NCI-H82 treated with DMSO at 0.1 percent for 48 hours (cell line): Measurements from ENCODE around the gene SLC4A2.
A peak's percentile ranks its signal among the peaks of the same experiment; 100 is the strongest.

ENCODE experiments used
- DNase-seq: peaks from one replicate; lab custom pipeline; 2025; ENCODE audit not compliant: unreplicated experiment; lab: John Stamatoyannopoulos, UW

Gene SLC4A2

DNA sequence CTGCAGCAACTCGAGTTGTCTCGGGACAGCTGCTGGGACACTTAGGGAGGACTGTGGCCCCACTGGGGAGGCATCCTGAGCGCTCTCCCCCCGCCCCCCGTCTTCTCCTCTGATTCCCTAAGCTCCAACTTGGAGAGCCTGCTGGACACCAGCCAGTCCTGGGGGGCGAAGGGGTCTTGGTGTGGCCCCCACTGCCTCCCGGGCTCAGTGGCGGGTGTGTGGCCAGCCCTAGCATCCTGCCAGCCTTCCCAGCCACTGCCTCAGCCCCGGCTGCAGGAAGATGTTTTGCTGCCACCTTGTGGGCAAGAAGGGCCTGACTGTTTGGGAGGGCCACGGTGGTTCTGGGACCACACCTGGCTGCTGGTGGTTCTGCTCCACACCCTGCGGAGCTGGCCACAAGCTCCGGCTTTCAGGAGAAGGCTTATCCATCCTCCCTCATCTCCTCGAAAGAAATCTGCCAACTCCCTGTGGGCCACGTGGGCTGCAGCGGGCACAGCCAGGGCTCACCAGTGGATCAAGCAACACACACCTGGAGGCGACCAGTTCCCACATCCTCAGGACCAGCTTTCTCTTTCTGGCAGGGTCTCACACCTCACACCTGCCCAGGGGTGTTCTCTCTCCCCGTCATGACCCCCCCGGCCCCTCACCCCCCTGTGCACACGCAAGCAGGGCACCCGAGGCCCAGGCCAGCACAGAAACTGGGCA lies 51.7 kb downstream of the SLC4A2 start:
- no peak for DNase-seq

DNA sequence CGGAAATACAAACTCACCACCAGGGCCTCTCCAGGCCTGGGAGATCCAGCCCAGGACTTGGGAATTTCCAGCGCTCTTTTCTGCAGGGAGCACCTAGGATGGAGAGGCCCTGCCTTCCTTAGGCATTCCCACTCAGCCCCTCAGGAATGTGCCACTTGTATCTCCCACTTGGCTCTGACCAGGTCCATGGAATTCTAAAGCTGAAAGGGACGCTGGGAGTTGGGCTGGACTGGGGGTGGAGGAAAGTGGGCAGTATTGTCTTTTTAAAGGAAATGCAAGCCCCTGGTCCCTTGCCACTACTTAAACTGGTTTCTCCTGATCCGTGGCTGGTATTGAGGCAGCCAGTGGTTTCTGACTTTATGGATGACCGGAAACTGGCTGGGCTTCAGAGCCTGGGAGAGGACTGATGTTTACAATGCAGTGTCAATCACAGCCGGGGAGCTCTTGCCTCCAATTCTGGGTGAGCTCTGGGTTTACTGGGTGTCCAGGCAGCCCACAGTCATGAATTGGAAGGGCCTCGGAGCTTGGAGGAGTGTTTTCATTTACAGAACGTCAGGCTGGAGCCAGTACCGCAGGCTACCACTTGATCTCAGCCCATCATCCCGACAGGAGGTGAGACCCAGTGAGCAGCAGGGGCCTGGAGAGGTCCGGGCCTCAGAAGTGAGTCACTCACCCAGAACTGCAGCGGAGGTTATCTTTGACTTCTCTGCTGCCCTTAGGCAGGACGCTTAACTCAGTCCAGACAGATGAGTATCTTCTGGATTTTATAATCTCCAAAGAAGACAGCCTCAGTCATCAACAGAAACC lies 54.2 kb downstream of the SLC4A2 start:
- no peak for DNase-seq

DNA sequence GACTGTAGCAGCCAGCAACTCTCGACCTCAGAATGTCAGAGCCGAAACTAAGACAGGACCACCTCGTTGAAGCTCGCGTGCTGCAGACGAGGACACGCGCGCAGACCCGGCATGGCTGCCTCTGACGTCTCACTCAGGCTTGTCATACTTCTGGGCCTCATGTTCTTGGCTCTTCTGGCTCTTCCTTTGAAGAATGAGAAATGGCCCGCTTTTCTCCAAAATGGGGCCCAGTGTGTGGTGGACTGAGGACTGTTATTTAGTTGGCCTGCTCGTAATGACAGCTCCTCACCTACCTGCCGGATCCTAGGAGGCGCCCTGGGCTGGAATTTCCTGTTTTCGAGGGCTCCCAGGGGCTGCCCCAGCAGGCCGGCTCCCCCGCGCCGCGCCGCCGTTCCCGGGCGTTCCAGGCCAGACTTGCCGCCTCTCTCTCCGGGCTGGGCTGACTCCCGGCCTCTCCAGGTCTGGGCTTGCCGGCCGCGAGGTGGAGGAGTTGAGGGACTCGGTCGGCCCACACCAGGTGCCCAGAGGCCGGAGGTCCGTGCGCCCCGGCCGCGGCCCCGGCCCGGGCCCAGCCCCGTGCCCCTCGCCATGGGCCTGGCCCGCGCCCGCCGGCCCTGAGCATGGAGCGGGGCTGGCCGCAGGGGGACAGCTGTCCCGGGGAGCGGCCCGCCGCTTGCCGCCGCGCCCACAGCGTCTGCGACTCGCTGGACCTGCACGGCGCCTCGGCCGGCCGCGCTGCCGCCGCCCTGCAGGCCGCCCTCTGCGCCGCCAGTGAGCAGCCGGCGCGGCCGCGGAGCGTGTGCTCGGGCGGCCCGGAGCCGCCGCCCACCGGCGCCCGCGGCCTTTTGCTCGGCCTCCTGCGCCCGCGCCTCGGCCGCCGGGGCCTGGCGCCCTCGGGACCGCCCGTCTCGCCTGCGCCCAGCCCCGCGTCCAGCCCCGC lies 55.0 kb downstream of the SLC4A2 start:
- DNase-seq = no peak

DNA sequence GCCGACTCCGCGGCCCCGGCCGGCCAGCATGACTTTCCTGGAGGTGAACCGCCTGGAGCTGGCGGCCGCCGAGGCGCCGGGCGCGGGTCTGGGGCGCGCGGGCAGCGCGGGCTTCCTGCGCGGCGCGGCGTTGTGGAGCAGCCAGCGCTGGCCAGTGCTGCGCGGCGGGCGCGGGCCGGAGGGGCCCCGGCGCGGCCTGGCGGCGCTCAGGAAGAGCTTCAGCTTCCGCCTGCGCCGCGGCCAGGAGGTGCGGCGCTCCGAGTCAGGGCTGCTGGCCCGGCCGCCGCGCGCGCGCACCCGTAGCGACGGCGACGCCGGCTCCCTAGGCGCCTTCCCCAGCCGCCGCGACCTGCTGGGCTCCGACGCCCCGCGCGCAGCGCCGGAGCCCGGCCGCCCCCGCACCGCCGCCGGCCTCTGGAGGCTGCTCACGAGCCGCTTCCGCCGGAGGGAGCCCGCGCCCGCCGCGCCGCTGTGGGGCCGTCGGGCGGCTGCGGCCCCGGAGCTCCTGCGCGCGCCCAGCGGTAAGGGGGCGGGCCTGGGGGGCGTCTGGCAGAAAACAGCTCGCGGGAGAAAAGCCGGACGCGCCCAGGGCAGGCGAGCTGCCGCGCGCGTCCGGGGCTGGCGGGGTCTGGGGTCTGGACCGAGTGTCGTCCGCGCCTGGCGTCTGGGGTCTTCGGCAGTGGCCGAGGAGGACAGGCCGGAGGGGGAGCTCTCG lies 55.9 kb downstream of the SLC4A2 start:
- no peak for DNase-seq

DNA sequence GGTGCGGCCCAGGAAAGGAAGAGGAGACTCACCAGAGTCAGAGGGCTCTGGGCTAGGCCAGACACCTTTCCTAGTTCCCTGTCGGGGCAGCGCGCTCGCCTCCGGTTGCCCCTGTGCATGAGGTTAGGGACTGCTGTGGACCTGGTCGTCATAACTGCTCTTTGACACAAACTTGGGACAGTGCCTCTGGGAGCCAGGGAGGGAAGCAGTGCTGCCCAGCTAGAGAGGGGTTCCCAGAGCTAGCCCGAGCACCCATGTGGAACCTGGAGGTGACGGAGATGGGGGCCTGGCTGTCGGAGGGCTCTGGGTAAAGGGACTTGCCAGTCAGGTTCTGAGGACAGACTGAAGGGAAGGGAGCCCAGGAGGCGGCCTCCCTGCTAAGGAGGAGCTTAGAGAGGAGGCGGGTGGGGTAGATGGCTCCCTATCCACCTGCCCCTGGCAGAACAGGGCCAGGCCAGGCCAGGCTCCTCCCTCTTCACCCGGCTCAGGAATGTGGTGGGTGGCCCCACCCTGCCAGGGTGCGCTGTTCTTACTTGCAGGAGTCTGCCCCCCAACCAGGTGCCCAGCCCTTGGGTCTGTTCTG lies 56.5 kb downstream of the SLC4A2 start:
- DNase-seq = no peak

DNA sequence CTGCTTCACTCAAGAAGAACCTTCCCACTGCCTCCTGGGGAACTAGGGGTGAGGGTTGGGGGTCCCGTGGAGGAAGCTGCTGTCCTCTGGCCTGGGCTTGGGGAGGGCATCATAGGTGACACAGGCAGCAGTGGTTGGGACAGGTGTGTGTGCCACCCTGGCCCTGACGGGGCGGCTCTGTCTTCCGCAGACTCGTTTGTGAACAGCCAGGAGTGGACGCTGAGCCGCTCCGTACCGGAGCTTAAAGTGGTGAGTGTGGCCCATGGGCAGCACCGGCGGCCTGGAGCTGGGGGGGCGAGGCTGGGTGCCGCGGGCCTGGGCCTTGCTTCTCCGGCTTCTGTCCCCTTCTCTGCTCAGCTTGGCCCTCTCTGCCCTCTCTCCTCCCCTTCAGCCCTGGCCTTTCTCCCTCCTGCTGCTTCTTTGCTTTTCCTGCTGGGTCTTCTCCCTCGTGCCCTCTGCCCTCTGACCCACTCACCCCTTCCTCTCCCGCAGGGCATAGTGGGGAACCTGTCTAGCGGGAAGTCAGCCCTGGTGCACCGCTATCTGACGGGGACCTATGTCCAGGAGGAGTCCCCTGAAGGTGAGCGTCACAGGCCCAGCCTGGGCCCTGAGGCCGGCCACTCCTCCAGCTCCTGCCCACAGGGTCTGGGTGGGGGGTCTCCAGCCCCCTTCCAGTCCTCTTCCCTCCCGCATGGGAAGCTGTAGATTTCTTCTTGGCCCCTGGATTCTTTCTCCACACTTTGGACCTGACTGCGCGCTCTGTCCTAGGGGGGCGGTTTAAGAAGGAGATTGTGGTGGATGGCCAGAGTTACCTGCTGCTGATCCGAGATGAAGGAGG lies 57.4 kb downstream of the SLC4A2 start:
- DNase-seq = no peak

DNA sequence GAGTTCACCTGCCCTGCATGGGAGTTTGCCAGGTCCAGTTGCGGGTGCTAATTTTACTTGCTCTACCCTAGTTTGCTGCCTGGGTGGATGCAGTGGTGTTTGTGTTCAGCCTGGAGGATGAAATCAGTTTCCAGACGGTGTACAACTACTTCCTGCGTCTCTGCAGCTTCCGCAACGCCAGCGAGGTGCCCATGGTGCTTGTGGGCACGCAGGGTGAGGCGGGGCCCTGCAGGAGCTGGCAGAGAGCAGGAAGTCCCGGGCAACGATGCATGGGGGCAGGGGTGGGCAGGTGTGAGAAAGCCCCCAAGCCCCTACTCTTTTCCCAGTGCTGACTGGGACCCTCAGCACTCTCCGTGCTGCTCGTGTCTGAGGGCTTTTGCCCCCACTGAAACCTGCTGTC lies 58.2 kb downstream of the SLC4A2 start:
- no peak for DNase-seq

DNA sequence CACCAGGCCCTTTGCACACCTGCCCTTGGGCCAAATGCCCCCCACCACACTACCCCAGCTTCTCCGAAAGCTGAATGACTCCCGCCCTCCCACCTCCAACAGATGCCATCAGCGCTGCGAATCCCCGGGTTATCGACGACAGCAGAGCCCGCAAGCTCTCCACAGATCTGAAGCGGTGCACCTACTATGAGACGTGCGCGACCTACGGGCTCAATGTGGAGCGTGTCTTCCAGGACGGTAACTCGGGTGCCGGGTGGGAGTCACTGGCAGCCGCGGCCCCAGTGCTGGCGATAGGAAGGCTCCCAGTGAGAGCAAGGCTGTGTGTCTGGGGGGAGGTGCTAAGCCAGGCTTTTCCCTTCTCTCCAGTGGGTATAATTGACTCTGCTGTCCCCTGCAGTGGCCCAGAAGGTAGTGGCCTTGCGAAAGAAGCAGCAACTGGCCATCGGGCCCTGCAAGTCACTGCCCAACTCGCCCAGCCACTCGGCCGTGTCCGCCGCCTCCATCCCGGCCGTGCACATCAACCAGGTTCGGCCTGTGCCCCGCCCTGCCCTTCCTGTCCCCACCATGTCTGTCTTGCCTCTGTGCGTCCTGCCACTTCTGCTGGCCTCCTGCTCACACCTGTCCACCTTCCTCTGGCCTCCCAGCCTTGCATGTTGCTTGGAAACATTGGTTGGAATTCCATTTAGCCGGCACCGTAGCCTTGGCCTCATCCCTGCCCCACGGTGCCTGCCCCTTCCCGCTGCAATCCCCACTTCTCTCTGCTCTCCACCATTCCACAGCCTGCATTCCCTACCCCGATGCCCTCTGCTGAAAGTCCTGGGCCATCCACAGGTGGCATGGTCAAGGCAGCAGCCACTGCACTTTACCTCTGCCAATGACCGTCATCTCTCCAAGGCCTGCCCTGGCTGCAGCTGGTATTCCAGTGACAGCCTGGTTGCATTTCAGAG lies 59.0 kb downstream of the SLC4A2 start:
- no peak for DNase-seq

DNA sequence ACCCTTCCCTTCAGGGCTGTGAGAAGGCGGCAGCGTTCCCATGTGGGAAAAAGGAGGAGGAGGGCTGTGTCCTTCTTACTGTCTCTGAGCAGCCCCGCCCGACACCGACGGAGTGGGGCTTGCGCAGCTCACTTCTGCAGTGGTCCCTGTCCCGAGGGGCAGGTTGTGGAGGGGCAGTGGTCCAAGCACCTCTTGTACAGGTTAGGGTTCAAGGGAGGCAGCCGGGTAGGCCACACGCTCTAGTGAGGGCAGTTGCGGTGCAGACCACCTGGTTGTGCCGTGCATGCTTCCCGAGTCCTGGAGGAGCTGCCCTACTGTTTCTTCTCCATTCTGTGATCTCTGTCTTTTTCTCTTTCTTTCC lies 59.6 kb downstream of the SLC4A2 start:
- no peak for DNase-seq

DNA sequence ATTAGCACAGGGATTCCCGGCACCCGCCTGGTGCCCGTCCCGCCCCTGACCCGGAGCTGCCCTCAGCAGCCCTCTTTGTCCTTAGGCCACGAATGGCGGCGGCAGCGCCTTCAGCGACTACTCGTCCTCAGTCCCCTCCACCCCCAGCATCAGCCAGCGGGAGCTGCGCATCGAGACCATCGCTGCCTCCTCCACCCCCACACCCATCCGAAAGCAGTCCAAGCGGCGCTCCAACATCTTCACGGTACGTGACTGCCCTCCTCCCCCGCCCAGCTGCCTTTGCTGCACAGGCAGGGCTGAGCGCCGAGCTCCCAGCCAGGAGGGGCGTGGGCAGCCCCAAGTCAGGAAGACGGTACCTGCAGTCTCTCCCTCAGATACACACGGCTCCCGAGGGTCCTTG lies 60.5 kb downstream of the SLC4A2 start:
- no peak for DNase-seq

DNA sequence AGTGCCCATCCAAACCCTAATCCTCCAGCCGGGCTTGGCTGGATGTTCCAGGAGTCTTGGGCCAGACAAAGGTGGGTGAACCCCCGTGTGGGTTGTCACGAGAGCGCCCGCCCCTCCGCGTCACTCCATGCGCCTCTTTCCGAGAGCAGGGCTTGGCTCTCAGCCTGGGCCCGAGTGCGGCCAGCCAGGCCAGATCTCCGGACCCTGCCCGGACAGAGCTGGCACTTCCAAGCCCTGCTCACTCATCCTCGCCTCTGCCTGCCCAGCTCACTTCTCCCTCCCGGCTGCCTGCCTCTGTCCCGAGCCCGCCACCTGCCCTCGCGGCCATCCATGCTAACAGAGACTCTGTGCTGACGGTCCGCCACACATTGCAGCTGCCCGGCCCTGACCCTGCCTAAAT lies 61.5 kb downstream of the SLC4A2 start:
- DNase-seq = no peak

DNA sequence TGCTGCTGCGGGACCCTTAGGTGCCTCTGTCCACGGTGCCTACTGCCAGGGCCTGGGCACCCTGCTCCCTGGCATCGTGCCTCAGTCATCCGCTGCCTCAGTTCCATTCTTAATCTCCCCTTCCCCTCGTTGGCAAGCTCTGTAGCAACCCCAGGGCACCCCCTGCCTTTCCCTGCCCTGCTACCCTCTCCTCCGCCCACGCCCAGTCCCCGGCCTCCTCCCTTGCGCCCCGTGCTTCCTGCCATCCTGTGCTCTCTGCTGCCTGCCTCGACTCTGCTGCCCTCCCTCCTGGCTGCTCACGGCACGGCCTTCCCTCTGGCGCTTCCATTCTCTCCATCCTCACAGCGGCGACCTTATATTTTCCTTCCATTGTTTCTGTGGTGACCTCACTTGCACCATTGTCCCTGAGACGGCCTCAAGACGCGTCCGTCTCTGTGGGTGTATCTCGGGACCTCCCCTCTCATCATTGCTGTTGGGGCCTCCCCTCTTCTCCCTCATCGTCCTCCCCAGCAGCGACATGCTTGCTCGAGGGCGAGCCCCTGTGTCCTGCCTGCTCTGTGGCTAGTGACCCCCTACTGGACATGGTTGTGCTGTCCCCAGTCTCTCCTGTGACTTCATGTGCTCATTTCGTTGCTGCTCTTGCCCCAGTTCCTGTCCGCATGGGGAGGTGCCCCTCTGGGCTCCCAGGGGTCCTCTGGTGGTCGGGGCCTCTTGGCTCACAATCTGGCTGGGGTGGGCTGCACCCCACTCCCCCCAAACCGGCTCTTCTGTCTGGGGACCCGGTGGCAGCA lies 62.2 kb downstream of the SLC4A2 start:
- no peak for DNase-seq

DNA sequence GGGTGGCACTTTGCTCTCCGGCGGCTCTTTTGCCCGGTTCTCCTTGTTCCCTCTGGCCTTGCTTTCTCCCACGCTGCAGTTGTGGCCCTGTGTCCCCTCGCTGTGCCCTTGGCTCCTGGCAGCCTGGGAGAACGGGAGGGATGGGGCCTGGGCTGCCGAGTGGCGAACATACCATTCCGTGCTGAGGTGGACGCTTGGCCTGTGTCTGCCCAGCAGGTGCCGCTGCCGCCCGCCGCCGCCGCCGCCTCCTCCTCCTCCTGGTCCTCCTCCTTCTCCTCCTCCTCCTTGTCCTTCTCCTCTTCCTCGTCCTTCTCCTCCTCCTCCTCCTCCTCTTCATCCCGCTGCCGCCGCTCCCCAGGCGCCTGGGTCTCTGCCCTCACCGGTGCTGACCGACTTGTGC lies 62.9 kb downstream of the SLC4A2 start:
- no peak for DNase-seq

DNA sequence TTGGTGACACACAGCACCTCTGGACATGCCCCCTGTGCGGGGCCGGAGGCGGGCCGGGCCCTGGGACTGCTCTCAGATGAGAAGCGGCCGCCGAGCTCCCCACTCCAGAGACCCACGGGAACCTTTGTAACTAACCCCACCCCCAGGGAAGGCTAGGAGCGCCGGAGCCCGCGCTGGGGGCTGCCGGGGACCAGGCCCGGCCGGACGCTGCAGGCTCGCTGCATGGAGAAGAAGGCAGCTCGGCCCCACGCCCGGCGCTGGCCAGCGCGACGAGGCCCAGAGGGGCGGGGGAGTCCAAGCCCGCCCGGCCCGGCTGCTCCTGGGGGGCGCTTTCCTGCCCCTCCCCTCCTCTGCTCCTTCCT lies 63.4 kb downstream of the SLC4A2 start:
- no peak for DNase-seq

DNA sequence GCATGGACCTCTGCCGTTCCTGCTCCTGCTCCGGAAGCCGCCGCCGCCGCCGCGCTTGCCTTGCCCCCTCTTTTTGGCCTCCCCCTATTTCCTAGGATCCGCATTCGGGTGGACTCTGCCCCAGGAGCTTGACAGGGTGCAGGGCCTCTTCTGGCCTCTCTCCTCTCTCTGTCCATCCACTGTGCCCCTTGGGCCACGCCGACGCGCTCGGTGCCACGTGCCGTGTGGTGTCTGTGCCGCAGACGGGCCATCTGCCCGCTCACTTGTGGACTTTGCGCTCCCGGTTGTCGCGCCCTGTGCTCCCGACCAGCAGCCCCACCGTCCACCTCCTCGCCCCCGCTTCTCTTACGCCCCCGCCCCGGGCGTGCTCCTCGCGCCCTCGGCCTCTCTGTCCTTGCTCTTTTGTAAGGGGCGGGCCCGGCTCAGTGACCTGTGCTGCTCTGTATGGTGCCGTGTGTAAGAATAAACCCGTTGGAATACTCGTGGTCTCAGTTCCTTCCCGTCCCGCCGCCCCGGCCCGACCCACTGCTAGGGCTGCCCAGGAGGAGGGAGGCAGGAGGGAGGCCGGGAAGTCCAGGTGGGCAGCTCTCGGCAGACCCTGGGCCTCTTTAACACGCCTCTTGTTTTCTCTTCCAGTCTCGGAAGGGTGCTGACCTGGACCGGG lies 63.9 kb downstream of the SLC4A2 start:
- DNase-seq = no peak

DNA sequence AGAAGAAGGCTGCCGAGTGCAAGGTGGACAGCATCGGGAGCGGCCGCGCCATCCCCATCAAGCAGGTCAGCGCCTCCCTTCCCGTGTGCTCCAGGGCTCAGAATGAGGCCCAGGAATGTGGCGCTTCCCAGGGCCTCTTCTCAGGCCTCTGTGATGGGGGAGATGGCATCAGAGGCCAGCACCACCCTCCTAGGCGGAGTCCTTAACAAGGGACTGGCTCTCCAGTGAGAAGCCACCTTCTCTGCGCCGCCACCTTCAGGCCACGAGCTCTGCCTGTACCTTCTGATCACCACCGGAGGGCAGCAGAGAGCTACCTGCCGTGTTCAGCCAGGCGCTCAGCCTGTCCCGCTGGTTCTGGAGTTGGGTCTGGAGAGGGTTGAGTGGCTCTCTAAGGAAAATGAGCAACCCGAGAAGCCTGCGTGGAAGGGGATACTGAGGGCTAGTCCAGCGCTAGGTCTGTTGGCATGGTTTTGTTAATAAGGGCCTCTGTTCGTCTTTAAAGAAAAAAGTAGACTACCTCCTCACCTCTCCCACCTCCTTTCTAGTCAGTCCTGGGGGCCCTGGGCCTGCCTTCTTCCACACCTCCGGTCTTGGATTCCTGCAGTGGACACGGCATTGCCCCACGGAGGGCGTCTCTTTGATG lies 64.6 kb downstream of the SLC4A2 start:
- DNase-seq = peak; percentile 70

DNA sequence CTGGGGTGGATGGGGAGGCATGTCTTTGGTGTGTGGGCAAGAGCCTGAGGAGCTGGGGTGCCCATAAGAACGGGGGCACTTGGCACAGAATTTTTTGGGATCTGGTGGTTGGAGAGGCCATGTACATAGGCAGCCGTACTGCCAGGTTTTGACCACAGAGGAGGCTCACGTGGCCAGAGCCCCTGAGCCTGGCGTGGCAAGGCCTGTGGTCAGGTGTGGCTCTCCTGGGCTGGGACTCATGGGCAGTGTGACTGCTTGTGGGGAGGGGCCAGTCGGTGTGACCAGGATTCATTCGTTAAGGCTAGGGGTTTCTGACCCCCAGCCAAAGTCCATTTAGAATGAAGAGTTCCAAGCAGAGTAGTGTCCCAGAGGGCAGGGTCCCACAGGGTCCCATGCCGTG lies 65.1 kb downstream of the SLC4A2 start:
- DNase-seq = no peak
